ENCODE data around the gene TTC21A.
"Not testable (repeated sequence)": the region's sequence is repeated elsewhere in the genome, so short reads cannot be mapped to it uniquely, and the experiment has no call there.

Gene TTC21A, protein sequence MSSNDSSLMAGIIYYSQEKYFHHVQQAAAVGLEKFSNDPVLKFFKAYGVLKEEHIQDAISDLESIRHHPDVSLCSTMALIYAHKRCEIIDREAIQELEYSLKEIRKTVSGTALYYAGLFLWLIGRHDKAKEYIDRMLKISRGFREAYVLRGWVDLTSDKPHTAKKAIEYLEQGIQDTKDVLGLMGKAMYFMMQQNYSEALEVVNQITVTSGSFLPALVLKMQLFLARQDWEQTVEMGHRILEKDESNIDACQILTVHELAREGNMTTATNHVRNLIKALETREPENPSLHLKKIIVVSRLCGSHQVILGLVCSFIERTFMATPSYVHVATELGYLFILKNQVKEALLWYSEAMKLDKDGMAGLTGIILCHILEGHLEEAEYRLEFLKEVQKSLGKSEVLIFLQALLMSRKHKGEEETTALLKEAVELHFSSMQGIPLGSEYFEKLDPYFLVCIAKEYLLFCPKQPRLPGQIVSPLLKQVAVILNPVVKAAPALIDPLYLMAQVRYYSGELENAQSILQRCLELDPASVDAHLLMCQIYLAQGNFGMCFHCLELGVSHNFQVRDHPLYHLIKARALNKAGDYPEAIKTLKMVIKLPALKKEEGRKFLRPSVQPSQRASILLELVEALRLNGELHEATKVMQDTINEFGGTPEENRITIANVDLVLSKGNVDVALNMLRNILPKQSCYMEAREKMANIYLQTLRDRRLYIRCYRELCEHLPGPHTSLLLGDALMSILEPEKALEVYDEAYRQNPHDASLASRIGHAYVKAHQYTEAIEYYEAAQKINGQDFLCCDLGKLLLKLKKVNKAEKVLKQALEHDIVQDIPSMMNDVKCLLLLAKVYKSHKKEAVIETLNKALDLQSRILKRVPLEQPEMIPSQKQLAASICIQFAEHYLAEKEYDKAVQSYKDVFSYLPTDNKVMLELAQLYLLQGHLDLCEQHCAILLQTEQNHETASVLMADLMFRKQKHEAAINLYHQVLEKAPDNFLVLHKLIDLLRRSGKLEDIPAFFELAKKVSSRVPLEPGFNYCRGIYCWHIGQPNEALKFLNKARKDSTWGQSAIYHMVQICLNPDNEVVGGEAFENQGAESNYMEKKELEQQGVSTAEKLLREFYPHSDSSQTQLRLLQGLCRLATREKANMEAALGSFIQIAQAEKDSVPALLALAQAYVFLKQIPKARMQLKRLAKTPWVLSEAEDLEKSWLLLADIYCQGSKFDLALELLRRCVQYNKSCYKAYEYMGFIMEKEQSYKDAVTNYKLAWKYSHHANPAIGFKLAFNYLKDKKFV (N-terminal part only)

DNA sequence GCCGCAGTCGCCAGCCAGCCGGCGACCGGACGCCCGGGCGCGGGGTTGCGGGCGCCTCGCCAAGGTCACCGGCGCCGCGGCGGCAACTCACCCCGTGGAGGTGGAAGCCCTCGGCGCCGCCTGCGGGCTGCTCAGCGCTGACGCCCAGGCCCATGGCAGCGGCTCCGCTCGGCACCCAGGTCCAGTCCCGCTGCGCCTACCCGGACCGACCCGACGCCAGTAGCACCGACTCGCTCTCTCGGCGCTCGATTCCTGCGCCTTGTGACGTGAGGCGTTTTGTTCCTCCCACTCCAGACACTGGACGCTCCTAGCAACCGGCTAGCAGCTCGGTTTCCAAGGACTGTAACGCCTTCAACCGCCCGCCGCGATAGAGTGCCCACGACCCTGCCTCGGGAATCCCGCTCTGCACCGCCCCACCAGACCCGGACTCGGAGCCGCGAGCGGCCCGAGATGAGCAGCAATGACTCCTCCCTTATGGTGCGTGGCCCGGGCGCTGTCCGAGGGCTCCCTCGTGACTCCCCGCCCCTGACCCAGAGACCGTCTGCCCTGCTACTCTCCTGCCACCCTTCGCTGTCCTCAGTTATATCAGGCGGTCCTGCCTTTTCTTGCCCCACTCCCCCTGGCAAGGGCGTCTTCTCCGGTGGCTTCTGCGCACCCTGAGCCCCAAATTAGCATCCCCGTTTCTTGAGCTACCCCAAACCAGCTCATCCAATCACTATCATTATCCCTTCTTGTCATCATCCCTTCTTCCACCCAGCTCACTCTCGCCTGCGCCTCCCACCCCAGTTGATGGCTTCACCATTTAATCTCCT is at the start of gene TTC21A, which contains the start of gene GORASP1:
Gene TTC21A, plus strand, starts transcription at position 293 of the 812 bp plus-strand sequence. Its CDS starts 158 bp downstream, at position 451.
Gene GORASP1, minus strand, starts transcription at position 240 of the 812 bp plus-strand sequence. Its CDS starts 86 bp downstream, at position 154.
- DNase-seq: peak; percentile 8

DNA sequence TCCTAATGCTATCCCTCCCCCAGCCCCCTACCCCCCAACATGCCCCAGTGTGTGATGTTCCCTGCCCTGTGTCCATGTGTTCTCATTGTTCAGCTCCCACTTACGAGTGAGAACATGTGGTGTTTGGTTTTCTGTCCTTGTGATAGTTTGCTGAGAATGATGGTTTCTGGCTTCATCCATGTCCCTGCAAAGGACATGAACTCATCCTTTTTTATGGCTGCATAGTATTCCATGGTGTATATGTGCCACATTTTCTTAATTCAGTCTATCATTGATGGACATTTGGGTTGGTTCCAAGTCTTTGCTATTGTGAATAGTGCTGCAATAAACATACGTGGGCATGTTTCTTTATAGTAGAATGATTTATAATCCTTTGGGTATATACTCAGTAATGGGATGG is 46.3 kb upstream of the TTC21A start:
- DNase-seq: not testable (repeated sequence)

DNA sequence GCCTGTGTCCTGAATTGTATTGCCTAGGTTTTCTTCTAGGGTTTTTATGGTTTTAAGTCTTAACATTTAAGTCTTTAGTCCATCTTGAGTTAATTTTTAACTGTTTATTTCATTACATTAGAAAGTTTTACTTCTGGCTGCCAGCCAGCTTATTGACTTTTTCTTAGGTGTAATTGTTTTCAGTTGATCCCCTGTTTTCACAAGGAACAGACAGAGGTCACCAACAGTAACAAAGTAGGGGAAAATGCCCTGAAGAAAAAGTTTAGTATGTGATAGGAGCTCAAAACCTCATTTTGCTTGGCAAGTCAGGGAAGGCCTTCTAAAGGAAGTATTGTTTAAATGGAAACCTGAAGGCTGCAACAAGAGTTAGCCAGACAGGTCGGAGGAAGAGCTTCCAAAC is 45.3 kb upstream of the TTC21A start:
- no peak for DNase-seq

DNA sequence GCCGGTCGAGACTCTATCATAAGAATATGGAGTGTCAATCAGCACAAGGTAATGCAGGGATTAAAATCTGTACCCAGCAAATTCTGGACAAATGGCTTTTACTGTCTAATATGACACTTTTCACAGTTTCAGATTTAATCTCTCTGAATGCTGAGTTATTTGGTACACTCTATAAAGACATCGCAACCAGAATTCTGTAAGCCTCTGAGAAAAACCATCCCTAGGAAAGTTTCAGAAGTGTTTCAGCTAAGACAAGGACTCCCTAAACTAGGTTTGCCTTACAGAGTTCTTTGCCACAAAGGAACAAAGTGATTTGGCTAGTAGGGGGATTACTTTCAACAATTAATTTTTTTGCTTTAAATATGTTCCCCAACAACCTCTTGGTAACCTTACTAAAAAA is 44.3 kb upstream of the TTC21A start:
- DNase-seq: no peak

DNA sequence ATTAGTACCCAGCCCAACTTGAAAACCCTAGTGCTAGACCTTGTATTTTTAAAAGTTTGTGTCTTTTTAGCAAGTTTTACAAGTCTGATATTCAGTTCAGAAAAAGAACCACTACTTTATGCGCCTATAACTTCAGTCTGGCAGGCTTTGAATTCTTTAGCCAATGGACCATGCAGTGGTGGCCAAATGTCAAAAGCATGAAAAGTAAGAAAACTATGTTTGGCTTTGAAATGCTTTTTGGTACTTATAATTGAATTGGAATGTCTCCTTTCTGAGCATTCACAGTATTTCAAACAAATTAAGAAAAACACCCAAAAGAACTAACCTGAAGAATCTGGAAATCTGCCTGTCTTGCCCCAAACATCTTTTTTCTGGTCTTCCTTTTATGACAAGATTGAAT is 42.8 kb upstream of the TTC21A start:
- no peak for DNase-seq

DNA sequence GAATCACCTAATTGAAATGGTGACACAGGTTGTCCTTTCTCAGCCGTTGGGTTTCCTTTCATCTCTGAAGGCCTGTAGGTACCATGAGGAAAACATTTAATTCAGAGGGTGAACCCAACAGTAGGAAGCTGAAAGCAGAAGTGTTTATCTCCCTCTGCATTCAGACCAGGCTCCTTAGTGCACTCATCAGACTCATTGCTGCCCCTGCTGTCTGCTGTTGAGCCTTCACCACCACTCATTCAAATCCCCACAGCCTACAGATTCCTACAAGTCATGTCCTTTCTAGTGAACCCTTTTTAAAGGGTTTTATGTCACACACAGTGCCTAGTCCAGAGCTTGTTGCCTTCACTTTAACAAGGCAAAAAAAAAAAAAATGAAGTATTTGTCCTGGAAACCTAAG is 42.3 kb upstream of the TTC21A start:
- DNase-seq: no peak

DNA sequence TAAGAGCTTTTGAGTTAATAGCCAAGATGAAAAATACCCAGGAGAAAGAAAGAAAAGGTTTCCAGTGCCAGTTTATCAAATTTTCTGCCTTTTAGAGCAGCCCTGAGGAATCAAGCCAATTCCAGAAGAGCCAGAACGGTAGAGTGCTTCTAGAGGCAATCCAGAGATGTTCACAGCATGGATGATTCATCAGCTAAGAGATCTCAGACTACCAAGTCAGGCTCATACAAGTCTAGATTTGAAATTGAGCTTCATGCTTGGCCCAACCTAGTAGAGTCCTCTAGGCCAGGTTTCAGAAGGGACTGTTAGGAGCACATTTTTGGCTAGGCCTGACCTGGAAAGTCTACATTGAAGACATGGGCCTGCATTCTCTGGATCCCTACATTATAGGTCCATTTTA is 40.2 kb upstream of the TTC21A start:
- DNase-seq: no peak

DNA sequence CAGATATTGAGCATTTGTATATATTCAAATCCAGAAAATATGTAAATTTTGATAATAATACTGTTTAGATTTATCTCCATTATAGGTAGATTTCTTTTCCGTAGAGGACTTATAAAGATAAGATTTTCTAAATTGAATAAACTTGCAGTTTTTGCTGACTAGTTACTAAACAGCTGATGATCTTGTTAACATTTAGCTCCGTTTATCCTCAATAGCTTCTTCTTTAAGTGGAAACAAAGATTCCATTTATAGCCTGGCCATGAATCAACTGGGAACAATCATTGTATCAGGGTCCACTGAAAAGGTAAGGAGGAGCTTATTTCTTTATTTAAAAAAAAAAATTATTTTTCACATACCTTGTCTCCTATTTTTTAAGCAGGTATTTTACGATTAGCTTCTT is 38.9 kb upstream of the TTC21A start:
- DNase-seq: no peak

DNA sequence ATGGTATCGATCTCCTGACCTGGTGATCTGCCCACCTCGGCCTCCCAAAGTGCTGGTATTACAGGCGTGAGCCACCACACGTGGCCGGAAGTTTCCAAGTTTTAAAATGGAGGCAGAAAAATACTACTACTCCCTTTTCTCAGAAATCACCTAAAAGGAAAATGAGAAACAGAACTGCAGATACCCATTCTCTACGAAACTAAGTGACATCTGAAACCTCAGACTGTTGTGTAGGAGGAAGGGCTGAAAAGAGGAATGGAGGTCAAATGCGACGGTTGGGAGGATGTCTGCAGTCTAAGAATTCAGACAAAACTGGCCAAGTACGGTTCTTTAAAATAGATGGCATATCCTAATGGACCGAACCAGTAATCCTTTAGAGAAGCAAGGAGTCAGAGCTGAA is 31.6 kb upstream of the TTC21A start:
- no peak for DNase-seq

DNA sequence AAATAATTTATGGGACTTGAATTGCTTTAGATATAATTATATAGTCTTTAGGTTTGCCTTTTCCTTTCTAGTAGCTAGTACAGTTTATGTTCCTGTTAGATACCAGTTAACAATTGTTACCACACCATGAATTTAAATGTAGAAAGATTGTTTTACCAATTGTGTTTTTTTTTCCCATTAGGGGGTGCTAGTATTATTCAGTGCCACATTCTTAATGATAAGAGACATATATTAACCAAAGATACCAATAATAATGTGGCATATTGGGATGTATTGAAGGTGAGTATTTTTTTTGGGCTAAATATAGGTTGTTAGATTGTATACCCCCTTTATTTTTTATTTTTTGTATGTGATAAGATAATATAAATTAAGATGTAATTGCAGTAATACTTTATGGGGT is 27.9 kb upstream of the TTC21A start:
- DNase-seq: no peak

DNA sequence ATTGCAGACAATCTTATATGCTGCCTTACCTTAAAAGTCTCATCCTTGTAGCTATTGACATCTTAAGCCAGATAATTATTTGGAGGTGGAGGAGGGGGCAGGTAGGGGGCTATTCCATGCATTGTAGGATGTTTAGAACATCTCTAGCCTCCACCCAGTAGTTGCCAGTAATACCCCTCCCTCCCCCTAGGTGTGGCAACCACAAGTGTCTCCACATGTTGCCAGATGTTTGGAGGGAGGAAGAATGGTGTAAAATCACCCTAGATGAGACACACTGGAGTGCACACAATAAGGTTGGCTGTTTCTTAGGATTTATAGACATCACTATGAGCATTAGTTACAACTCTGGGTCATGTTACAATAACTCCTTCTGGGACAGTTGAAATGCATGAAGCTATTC is 27.5 kb upstream of the TTC21A start:
- no peak for DNase-seq

DNA sequence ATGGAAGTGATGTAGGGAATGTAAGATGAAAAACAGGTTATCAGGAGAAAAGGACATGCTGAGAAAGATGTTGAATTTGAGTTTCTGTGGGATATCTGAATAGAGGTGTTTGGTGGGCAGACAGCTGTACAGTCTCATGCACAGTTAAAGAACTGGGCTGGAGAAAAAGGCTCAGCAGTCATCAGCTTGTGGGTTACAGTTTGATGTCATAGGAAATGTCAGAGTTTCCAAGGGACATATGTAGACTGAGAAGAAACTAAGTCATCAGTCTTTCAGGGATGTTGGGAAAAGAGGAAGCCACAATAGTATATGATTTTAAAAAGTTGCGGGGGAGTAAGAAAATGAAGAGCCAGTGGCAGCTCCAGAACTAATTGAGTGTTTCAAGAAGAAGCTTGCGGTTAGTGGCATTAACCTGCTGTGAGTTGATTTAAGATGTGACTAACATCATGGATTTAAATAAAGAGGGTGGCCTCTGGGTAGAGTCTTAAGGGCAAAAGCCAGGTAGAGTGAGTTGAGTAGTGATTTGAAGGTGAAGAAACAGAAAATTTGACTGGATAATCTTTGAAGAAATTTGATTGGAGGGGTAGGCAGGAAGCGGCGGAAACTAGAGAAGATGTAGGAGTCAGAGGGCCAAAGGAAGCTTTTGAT is 24.7 kb upstream of the TTC21A start:
- no peak for DNase-seq

DNA sequence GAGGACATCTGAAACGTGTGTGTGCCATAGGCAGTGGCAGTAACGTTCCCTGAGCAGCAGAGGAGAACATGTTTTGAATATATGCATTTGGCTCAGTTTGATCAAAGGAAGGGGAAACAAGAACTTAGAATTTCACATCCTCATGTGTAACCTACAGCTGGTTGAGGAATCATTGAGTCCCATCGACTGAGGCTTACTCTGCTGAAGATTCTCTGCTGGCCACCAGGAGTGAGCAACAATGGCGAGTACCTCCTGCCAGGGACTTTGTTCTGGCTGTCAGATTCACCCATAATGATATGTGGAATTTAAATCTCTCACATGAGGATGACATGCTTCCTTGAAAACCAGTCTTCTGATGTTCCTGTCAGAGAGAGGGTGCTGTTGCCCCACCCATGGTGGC is 21.3 kb upstream of the TTC21A start:
- no peak for DNase-seq

DNA sequence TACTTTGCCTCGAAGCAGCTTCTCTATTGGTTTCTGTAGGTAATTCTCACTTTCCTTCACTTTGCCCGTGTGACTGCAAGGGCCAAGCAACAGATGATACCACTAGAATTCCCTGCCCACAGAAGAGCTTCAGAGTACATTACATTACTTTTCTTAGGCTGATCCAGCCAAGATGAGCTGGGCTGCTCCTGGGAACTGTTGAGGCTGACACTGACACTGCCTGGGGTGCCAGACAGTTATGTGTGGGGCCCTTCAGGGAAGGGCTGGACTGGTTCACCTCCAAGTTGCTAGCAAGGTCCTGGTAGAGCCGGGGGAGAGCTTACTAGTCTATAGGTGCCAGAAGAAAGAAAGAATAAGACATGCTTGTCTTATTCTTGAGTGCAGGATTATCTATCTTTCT is 19.0 kb upstream of the TTC21A start:
- no peak for DNase-seq

DNA sequence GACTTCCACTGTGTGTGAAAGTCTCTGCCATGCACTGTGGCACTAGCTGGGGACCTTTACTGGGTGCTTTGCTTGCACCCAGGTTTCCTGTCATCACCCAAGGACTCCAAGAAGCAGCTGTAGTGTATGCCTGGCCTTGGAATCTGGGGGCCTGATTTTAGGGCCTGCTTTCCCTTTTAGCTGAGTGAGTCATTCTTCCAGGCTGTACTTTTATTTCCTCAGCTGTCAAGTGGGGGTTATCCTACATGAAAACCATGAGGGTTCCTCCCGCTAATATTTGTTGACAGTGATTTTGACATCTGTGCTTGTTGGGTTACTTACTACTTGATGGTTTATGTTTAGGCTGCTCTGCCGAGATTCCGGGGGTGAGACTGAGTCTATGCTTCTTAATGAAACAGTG is 18.6 kb upstream of the TTC21A start:
- DNase-seq: no peak

DNA sequence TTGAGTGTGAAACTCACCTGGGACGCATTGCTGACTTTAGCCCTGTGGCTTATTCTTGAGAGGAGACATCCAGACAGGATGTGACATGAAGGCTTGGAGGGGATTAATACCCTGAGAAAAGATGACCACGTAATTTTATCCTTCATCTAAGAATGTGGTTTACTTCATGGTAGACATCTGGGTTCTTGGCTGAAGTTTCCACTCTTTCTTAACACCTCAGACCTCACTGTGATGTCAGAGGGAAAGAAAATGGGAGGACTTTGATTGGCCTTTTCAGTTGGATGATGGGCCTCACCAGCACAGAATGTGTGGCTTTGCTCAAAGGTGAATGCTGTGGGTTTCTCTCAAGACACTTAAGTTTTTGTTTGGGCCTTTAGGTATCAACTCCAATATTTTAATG is 16.6 kb upstream of the TTC21A start:
- DNase-seq: no peak

DNA sequence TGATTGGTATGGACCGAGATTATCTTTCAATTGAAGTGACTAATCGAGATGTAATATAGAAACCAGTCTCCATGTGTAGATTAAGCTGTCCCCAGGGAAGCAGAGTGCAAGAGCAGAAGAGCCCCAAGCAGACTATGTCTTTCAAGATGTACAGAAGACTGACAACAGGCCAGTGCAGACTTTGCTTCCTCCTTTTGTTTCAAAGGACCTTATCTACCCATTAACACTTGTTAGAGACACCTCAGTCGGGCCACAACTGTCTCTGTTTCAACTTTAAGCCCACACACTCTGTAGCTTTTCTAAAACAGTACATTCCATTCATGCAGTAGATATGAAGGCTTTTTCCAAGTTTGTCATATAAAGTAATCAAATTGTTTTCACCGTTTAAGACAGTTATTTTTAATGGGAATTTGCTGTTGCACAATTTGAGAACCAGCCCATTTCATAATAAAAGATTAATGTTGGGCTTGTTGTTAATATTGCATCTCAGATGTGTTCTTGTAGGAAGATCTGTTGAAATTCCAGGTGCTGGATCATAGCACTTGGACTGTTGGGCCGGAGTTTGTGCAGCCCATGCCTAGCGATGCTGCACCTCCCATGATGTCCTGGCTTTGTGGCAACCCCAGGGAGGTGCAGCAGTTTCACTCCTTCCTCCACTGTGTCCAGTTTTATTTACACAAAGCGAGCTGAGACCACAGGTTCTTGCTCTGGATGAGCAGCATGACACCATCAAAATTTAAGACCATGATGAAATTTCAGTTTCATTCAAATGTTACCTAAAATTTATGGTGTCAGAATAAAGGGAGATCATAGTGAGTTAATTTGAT is 12.4 kb upstream of the TTC21A start:
- DNase-seq: no peak

DNA sequence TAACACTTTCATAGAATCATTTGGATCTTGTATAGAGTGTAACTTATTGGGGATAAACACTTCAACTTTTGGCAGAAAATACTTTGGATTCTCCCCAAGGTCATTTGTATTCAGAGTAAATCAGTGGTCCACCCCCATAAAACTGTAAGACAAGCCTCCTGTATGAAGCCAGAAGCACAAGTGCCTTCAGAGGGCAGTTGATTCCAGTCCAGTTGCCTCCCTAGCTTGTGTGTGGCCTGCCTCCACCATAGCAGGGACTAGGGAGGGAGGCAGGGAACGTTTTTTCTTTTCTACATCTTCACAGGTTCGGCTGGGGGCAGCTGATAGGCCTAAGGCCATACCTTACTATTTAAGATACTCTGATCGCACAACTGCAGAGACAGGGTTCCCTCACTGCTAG is 11.7 kb upstream of the TTC21A start:
- DNase-seq: no peak

DNA sequence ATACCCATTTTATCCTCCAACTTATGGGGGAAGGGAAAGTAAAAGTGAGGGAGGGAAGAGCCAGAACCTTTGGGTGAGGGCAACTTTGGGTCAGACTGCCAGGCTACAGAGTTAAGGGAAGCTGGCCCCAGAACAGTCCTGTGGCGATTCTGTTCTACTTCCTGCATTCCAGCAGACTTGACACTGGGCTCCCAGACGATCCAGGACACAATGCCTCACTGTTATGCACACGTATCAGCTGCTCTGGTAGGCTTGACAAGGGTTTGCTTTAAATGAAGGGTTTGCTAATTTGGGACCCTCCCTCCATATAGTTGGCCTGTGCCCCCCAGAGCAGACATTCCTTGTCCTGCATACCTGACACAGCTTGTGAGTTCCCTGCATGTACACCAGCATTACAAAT is 10.7 kb upstream of the TTC21A start:
- no peak for DNase-seq

DNA sequence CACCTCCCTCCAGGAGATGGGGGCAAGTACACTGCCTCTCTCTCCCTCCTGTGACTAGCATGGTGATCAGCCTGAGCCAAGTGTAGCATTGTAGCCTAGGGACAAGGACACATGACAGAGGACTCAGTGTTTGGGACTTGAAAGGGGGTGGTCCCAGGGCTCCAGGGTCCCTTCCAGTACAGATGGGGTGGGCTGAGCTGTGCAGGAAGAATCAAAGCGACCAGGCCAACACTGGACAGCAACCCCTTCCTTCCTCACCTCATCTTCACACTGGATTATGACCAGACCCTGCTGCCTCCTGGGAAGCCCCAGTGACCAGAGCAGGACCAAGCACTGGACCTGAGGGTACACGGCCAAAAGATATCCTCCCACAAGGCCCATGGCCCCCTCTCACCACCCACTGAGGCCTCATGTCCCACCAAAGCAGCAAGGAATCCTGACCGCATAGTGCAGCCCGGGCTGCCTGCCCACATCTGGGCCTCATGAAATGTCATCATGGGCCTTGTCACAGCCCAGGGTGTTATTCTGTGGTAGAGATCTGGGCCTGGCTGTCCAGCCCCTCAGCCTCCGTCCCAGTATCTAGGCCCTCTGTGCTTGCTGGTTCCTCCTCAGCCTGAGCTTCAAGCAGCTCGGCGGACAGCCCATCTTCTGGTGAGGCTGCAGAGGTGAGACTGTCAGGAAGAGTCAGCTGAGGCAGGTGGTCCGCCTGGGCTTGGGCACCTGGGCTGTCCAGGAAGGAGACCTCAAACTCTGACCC is 9.6 kb upstream of the TTC21A start:
- no peak for DNase-seq

Data from cortex of kidney (tissue), 1 donor.